Measurements from ENCODE around the gene MRPL24.
A peak's percentile ranks its signal among the peaks of the same experiment; 100 is the strongest.

The MRPL24 gene

GRCh38 chr1:156704930-156705320 is 36.0 kb downstream of the MRPL24 start (continued):
- 0 out of 2 replicates have a peak, but pooled peaks have one; percentile 12 for TF ChIP-seq ZNF223 (tag by site-specific recombination; IDR thresholded peaks at IDR 0.05)
- TF ChIP-seq ZXDB (tag by site-specific recombination; IDR thresholded peaks at IDR 0.05), result 0 out of 2 replicates have a peak, but pooled peaks have one; percentile 42
- TF ChIP-seq ZNF311 (tag by site-specific recombination; IDR thresholded peaks at IDR 0.05; ENCODE audit: borderline replicate concordance), result no peak
- no peak for TF ChIP-seq ZNF792 (tag by site-specific recombination; IDR thresholded peaks at IDR 0.05)
- TF ChIP-seq ZNF398 (tag by site-specific recombination; IDR thresholded peaks at IDR 0.05), result peak; percentile 34
- peak; percentile 64 for TF ChIP-seq ZNF777 (tag by site-specific recombination; IDR thresholded peaks at IDR 0.05; ENCODE audit: borderline replicate concordance)
- no peak for TF ChIP-seq ZSCAN16 (tag by site-specific recombination; IDR thresholded peaks at IDR 0.05)
- peak; percentile 6 for TF ChIP-seq ZBTB26 (tag by site-specific recombination; optimal IDR thresholded peaks at IDR 0.05)
- no peak; the same call in 1 of the 2 replicates for TF ChIP-seq ZNF843 (tag by site-specific recombination; IDR thresholded peaks at IDR 0.05)
- peak; percentile 63; the same call in 1 of the 2 replicates for TF ChIP-seq IKZF3 (tag by site-specific recombination; IDR thresholded peaks at IDR 0.05)
- peak; percentile 62; the same call in 1 of the 2 replicates for TF ChIP-seq ZNF449 (tag by site-specific recombination; IDR thresholded peaks at IDR 0.05)
- no peak for TF ChIP-seq ZNF26 (tag by site-specific recombination; IDR thresholded peaks at IDR 0.05)
- TF ChIP-seq ZNF785 (tag by site-specific recombination; IDR thresholded peaks at IDR 0.05), result no peak
- TF ChIP-seq MYNN (tag by site-specific recombination; IDR thresholded peaks at IDR 0.05; ENCODE audit: borderline replicate concordance), result 0 out of 2 replicates have a peak, but pooled peaks have one; percentile 21
- TF ChIP-seq ZNF561 (tag by site-specific recombination; IDR thresholded peaks at IDR 0.05; ENCODE audit: borderline replicate concordance), result 0 out of 2 replicates have a peak, but pooled peaks have one; percentile 34
- TF ChIP-seq ZBTB11 (tag by site-specific recombination; conservative IDR thresholded peaks at IDR 0.05; ENCODE audit: low read depth), result peak; percentile 32; the same call in 1 of the 2 replicates
- TF ChIP-seq ZFP37 (tag by site-specific recombination; IDR thresholded peaks at IDR 0.05), result peak; percentile 77
- no peak for TF ChIP-seq ZNF133 (tag by site-specific recombination; IDR thresholded peaks at IDR 0.05)
- peak; percentile 99 for TF ChIP-seq ZFP69B (tag by site-specific recombination; IDR thresholded peaks at IDR 0.05)
- TF ChIP-seq GLI2 (tag by site-specific recombination; IDR thresholded peaks at IDR 0.05; ENCODE audit: borderline replicate concordance, low read depth), result no peak
- no peak for TF ChIP-seq ZBTB49 (tag by site-specific recombination; IDR thresholded peaks at IDR 0.05; ENCODE audit: low read depth)
- no peak for TF ChIP-seq ZNF560 (tag by site-specific recombination; IDR thresholded peaks at IDR 0.05; ENCODE audit: borderline replicate concordance)
- TF ChIP-seq ZEB2 (tag by site-specific recombination; IDR thresholded peaks at IDR 0.05), result peak; percentile 47
- TF ChIP-seq ZNF701 (tag by site-specific recombination; IDR thresholded peaks at IDR 0.05), result no peak
- no peak for TF ChIP-seq WT1 (tag by site-specific recombination; IDR thresholded peaks at IDR 0.05)
- peak; percentile 53 for TF ChIP-seq ZNF629 (tag by site-specific recombination; IDR thresholded peaks at IDR 0.05)
- TF ChIP-seq ZNF114 (tag by site-specific recombination; IDR thresholded peaks at IDR 0.05), result no peak
- no peak; the same call in 1 of the 2 replicates for TF ChIP-seq ZNF335 (tag by site-specific recombination; conservative IDR thresholded peaks at IDR 0.05)
- peak; percentile 89 for TF ChIP-seq ZBTB20 (tag by site-specific recombination; IDR thresholded peaks at IDR 0.05)

All from HEK293 (cell line).